ENCODE results near the gene TMEM258. TPM values are rescaled to one million over a fixed set of nuclear protein-coding genes. Genes with fewer than 3 reads are reported as not detected.

Gene TMEM258
- total and polyA plus RNA-seq, 2 donors (not counting 3 experiments of a cell fraction or from before 2014, with no cell fraction given) = 140 to 534 TPM

- Histone ChIP-seq H3K27me3 (ENCODE audit: control insufficient read depth in 2 of 2, insufficient read depth in 2 of 2, low read length in 2 of 2) (peaks cover 0 to 2% of the 10 kb centered on the region in 2 experiments), H4K20me1 (replicated peaks; ENCODE audit: control insufficient read depth, extremely low read depth, insufficient read depth, low read length) (no peaks in the 10 kb centered on the region), H3K4me1 (ENCODE audit: control insufficient read depth, extremely low read depth, insufficient read depth, low read length) (no peaks in the 10 kb centered on the region), H3K27ac (ENCODE audit: insufficient read depth, low read depth, low read length) (no peak overlapping the region), H3K4me2 (ENCODE audit: insufficient read depth, low read length) (no peak overlapping the region), H3K9me3 (replicated peaks; ENCODE audit: control insufficient read depth, insufficient read depth, low read length) (no peaks in the 10 kb centered on the region), H3K9me1 (replicated peaks; ENCODE audit: control insufficient read depth, extremely low read depth, insufficient read depth, low read length) (no peaks in the 10 kb centered on the region), H3K36me3 (ENCODE audit: control insufficient read depth in 2 of 2, extremely low read depth in 1 of 2, insufficient read depth in 2 of 2, low read length in 2 of 2) (no peaks in the 10 kb centered on the region), H2AFZ (ENCODE audit: low read depth, low read length) (no peak overlapping the region), H3K79me2 (ENCODE audit: control insufficient read depth, insufficient read depth, low read length) (no peaks in the 10 kb centered on the region), H3K9ac (replicated peaks; ENCODE audit: extremely low read depth, insufficient read depth, low read length) (no peak overlapping the region), H3K4me3 (replicated peaks in 1 of 3; ENCODE audit: insufficient read depth in 1 of 3, low read depth in 1 of 3, low read length in 3 of 3) (no peak overlapping the region)
- dilution Hi-C loops (cut with MboI; ENCODE audit: extremely low pct_ligation_motif_present, low sequenced_read_pairs) (no loop called here), intact Hi-C loops (cut with micrococcal nuclease) (no loop called here)
- DNase-seq (ENCODE audit: low read depth, low spot score) (no peak), FAIRE-seq (no peak)
- POLR2A ChIA-PET = no interaction called here
- TF ChIP-seq MYC (IDR thresholded peaks at IDR 0.05; ENCODE audit: low read depth, low read length) (no peak), EZH2 (IDR thresholded peaks at IDR 0.05; ENCODE audit: borderline replicate concordance, low read depth, low read length, severe bottlenecking) (no peak), POLR2AphosphoS5 (IDR thresholded peaks at IDR 0.05; ENCODE audit: insufficient read depth, low read depth, low read length) (no peak), GATA2 (IDR thresholded peaks at IDR 0.05; ENCODE audit: insufficient read depth, insufficient read length, low read depth, low read length) (no peak), MAX (IDR thresholded peaks at IDR 0.05; ENCODE audit: insufficient read depth, insufficient read length) (no peak), POLR2A (IDR thresholded peaks at IDR 0.05; ENCODE audit: low read depth, low read length) (no peak), CTCF (IDR thresholded peaks at IDR 0.05; ENCODE audit: extremely low read depth in 1 of 2, insufficient read depth in 1 of 2, low read depth in 1 of 2, low read length in 2 of 2) (no peak), JUN (IDR thresholded peaks at IDR 0.05; ENCODE audit: borderline replicate concordance, insufficient read depth, insufficient read length, low read depth) (no peak), FOS (IDR thresholded peaks at IDR 0.05; ENCODE audit: borderline replicate concordance, insufficient read depth, low read length) (no peak)
- no TSS peak for BruUV-seq (replicated peaks)
- CTCF ChIA-PET = interaction anchor here (0.9 to 5.4 kb wide), 3 partner anchors 13 to 317 kb away, joined by 3 to 29 read pairs (median 3); no protein-coding TSS in a partner anchor
These were observed 27.7 kb downstream of the TMEM258 start for GRCh38 chr11:61764606-61765260.
